Keratinocyte (primary cell): ENCODE data around the gene GJC3.
"Not testable (repeated sequence)": the region's sequence is repeated elsewhere in the genome, so short reads cannot be mapped to it uniquely, and the experiment has no call there.

Experiments
- EZH2 ChIP-seq: IDR thresholded peaks from one replicate; pipeline ENCODE4 v1.6.1; 2012; ENCODE audit warnings: inconsistent platforms, mild to moderate bottlenecking, low read length, moderate library complexity
- TF ChIP-seq, protein P1 (sequence below), 3 experiments: IDR thresholded peaks in 1 of 3; conservative IDR thresholded peaks in 1 of 3; optimal IDR thresholded peaks in 1 of 3; 2 replicates in 2 of 3; 3 replicates in 1 of 3; pipeline versions ENCODE3 to v1.5.1; 2011; ENCODE audit warnings: low read length in 3 of 3, mild to moderate bottlenecking in 3 of 3, moderate library complexity in 2 of 3, control low read depth in 1 of 3, inconsistent platforms in 1 of 3; ENCODE audit not compliant: insufficient read depth in 2 of 3; ENCODE audit errors: extremely low read depth in 1 of 3

DNA sequence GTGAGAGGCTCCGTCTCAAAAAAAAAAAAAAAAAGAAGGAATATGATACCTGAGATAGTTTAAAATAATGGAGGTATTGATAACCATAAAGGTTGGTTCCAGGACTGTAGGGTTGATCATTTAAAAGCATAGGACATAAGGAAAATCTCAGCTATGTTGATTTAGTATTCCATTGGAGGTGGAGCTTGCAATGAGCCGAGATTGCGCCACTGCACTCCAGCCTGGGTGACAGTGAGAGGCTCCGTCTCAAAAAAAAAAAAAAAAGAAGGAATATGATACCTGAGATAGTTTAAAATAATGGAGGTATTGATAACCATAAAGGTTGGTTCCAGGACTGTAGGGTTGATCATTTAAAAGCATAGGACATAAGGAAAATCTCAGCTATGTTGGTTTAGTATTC lies 23.2 kb upstream of the GJC3 start:
- TF ChIP-seq, protein P1, sequence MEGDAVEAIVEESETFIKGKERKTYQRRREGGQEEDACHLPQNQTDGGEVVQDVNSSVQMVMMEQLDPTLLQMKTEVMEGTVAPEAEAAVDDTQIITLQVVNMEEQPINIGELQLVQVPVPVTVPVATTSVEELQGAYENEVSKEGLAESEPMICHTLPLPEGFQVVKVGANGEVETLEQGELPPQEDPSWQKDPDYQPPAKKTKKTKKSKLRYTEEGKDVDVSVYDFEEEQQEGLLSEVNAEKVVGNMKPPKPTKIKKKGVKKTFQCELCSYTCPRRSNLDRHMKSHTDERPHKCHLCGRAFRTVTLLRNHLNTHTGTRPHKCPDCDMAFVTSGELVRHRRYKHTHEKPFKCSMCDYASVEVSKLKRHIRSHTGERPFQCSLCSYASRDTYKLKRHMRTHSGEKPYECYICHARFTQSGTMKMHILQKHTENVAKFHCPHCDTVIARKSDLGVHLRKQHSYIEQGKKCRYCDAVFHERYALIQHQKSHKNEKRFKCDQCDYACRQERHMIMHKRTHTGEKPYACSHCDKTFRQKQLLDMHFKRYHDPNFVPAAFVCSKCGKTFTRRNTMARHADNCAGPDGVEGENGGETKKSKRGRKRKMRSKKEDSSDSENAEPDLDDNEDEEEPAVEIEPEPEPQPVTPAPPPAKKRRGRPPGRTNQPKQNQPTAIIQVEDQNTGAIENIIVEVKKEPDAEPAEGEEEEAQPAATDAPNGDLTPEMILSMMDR (optimal IDR thresholded peaks at IDR 0.05 in 1 of 3, IDR thresholded peaks at IDR 0.05 in 1 of 3, conservative IDR thresholded peaks at IDR 0.05 in 1 of 3; ENCODE audit: extremely low read depth in 1 of 3, insufficient read depth in 2 of 3, low read length in 3 of 3) = not testable (repeated sequence)
- not testable (repeated sequence) for TF ChIP-seq EZH2
